ENCODE measurements around the gene KRTAP4-6. TPM values are rescaled to one million over a fixed set of nuclear protein-coding genes. Genes with fewer than 3 reads are reported as not detected.
"Not testable (repeated sequence)": the region's sequence is repeated elsewhere in the genome, so short reads cannot be mapped to it uniquely, and the experiment has no call there.

Gene KRTAP4-6
- total RNA-seq (2014; rRNA removed; shearing (Covaris generic)) = not detected in 2 replicates
- polyA plus RNA-seq (2014; cell fraction: nucleus; rRNA removed) = not detected in 2 replicates

DNA sequence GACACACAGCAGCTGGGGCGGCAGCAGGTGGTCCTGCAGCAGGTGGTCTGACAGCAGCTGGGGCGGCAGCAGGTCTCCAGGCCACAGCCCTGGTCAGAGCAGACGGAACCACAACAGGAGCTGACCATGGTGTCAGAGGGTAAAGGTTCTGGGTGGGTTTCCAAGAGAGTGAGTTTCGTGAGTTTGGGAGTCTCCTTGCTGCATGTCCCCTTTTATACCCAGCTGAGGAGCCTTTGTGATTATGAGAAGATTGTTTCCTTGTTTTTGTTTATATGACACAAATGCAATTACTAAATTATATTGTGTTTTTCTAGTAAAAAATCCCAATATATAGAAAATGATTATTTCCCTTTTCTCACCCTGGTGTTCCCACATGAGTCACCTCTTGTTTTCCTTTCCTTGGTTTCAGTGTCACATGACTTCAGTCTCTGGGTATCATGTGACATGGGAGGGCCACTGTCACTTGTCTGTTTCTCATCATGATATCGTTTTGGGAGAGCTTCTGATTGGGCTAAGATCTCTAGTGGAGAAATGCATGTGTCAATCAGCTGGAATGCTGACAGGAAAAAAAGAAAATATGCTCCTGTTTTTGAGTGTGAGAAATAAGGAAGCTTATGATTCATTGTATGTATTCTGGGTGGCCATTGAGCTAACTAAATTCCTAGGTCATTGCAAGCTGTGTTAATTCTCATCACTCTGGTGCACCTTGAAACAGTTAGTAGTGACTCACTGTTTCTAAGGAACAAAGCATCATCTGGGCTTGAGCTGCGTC lies at the start of gene KRTAP4-6:
Gene KRTAP4-6 (minus strand): TSS at position 185 of the 772 bp plus-strand sequence. CDS start 57 bp downstream, at position 128.
- no peak for DNase-seq (ENCODE audit: extremely low read depth, low read depth)

DNA sequence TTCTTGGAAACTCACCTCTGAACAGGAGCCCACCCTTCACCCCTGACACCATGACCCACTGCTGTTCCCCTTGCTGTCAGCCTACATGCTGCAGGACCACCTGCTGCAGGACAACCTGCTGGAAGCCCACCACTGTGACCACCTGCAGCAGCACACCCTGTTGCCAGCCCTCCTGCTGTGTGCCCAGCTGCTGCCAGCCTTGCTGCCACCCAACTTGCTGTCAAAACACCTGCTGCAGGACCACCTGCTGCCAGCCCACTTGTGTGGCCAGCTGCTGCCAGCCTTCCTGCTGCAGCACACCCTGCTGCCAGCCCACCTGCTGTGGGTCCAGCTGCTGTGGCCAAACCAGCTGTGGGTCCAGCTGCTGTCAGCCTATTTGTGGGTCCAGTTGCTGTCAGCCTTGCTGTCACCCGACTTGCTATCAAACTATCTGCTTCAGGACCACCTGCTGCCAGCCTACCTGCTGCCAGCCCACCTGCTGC lies 49.5 kb upstream of the KRTAP4-6 start, which contains the start of gene KRTAP9-1:
Gene KRTAP9-1 (plus strand): TSS at position 51 of the 482 bp plus-strand sequence. CDS start 0 bp downstream, at position 51.
- not testable (repeated sequence) for DNase-seq (ENCODE audit: extremely low read depth, low read depth)

DNA sequence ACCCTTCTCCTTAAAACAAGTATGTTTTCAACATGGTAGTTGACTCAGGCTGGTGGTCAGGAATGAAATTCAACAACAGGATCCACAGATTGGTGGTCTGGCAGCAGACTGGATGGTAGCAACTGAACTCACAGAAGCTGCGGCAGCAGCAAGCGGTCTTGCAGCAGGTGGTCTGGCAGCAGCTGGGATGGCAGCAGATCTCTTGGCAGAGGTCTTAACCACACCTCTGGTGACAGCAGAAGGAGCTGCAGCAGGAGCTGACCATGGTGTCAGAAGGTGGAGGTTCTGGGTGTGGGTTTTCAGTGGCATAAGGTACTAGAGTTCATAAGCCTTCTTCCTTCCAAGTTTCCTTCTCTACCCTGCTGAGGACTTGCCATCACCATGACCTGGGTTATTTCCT lies 46.5 kb upstream of the KRTAP4-6 start:
- no peak for DNase-seq (ENCODE audit: extremely low read depth, low read depth)

DNA sequence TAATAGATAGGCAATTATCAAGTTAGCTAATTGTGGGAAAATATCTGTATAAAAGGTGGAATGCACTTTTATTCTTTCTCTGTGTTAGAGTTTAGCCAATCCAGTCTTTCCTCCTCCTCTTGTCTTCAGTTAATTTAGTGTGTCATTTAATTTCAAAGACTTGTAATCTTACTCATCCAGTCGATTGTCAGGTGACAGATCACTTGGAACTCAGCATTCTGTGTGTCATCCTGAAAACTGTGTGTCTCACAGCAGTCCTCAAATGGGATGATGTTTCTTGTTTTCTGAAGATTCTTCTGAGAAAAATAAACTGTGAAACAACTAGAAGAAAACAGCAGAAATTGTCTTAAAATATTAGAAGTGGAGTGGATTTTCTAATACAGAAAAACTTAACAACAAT lies 44.7 kb upstream of the KRTAP4-6 start:
- DNase-seq (ENCODE audit: extremely low read depth, low read depth) = no peak

DNA sequence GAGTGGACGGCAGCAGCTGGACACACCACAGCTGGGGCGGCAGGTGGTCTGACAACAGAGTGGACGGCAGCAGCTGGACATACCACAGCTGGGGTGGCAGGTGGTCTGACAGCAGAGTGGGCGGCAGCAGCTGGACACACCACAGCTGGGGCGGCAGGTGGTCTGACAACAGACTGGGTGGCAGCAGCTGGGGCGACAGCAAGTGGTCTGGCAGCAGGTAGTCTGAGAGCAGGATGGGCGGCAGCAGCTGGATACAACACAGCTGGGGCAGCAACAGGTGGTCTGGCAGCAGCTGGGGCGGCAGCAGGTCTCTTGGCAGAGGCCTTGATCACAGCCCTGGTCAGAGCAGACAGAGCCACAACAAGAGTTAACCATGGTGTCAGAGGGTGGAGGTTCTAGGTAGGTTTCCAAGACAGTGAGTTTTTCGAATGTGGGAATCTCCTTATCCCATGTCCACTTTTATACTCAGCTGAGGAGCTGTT lies 44.2 kb upstream of the KRTAP4-6 start, which contains the start of gene KRTAP4-1:
Gene KRTAP4-1 (minus strand): TSS at position 432 of the 482 bp plus-strand sequence. CDS start 57 bp downstream, at position 375.
- DNase-seq (ENCODE audit: extremely low read depth, low read depth) = no peak

- DNase-seq (ENCODE audit: extremely low read depth, low read depth) = no peak
These were observed 38.7 kb upstream of the KRTAP4-6 start for GRCh38 chr17:41178843-41179616.

DNA sequence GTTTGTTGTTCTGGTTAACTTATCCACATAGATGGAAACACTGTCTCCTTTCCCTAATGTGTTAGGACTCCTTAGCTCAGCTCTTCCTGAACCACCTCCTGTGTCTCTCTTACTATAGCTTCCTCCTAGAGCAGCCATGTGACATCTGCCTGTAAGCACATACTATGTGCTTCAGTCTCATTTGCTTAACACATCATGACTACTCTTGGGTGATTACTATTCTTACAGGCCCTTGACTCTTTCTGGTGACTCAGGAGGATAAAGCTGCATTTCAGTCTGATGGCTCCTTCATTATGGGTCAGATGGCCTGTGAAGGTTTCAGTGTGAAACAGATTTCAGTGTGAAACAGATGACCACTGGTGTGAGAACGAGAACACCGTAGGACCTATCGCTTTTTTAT lies 38.0 kb upstream of the KRTAP4-6 start:
- DNase-seq (ENCODE audit: extremely low read depth, low read depth) = no peak

DNA sequence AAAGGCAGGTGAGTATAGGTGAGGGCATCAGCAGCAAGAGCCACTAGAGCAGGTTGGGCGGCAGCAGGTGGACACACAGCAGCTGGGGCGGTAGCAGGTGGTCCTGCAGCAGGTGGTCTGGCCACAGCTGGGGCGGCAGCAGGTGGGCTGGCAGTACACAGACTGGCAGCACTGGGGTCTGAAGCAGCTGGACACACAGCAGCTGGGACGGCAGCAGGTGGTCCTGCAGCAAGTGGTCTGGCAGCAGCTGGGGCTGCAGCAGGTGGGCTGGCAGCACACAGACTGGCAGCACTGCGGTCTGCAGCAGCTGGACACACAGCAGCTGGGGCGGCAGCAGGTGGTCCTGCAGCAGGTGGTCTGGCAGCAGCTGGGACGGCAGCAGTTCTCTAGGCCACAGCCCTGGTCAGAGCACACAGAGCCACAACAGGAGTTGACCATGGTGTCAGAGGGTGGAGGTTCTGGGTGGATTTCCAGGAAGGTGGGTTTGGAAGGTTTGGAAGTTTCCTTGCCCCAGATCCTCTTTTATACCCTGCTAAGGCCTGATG lies 37.5 kb upstream of the KRTAP4-6 start, which contains the start of gene KRTAP4-2:
Gene KRTAP4-2 (minus strand): TSS at position 495 of the 545 bp plus-strand sequence. CDS start 57 bp downstream, at position 438.
- DNase-seq (ENCODE audit: extremely low read depth, low read depth) = no peak

- no peak for DNase-seq (ENCODE audit: extremely low read depth, low read depth)
These were observed 36.5 kb upstream of the KRTAP4-6 start for GRCh38 chr17:41176744-41177387.

GRCh38 chr17:41171886-41172285 lies 31.5 kb upstream of the KRTAP4-6 start:
- no peak for DNase-seq (ENCODE audit: extremely low read depth, low read depth)

DNA sequence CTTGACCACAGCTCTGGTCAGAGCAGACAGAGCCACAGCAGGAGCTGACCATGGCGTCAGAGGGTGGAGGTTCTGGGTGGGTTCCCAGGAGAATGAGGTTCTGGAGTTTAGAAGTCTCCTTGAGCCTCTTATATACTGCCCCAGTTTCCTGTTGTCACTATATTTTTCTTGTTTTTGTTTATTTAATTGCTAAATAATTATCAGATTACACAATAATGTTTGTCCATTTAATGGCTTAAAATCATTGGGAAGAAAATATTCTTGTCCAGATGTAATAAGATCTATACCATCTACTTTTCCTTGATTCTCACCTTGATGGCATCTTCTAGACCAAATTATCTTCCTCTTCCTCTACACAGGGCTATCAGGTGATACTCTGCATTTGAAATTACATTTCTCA lies 27.8 kb upstream of the KRTAP4-6 start, which contains the start of gene KRTAP4-3:
Gene KRTAP4-3 (minus strand): TSS at position 101 of the 400 bp plus-strand sequence. CDS start 49 bp downstream, at position 52.
- no peak for DNase-seq (ENCODE audit: extremely low read depth, low read depth)

DNA sequence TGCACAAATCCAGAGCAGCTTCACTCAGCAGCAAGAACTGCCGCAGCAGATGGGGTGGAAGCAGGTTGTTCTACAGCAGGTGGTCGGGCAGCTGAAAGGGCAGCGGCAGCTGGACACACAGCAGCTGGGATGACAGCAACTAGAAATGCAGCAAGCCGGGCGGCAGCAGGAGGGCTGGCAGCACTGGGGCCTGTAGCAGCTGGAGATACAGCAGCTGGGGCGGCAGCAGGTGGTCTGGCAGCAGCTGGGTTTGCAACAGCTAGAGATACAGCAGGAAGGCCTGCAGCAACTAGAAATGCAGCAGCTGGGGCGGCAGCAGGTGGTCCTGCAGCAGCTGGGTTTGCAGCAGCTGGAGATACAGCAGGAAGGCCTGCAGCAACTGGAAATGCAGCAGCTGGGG lies 27.2 kb upstream of the KRTAP4-6 start:
- DNase-seq (ENCODE audit: extremely low read depth, low read depth) = no peak

DNA sequence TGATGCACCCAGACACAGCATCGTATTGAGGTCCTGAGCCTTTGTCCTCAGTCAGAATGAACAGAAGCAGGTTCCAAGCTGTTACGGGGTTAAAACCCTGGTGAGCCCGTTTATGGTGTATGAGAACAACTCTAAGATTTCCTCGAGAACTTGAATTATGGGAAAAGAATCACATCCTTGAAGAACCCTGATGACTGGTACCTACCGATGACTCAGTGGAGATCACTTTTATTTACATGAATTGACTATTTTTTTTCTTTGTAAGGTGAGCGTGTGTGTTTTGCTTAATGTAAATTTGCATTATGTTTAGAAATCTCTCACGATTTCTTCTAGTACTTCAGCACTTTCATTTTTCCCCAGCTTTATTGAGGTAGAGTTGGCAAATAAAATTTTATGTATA lies 23.5 kb upstream of the KRTAP4-6 start:
- DNase-seq (ENCODE audit: extremely low read depth, low read depth) = no peak

DNA sequence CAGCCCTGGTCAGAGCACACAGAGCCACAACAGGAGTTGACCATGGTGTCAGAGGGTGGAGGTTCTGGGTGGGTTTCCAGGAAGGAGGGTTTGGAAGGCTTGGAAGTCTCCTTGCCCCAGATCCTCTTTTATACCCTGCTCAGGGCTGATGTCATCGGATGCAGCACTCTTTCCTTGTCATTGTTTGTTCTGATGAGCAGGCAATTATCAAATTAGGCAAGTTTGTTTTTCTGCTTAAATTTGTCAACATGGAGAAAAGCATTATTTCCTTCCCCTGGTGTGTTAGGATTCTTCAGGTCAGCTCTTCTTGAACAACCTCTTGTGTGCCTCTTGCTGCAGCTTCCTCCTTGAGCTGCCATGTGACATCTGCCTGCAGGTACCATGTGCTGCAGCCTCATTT lies 20.3 kb upstream of the KRTAP4-6 start, which contains the start of gene KRTAP4-4:
Gene KRTAP4-4 (minus strand): TSS at position 101 of the 400 bp plus-strand sequence. CDS start 57 bp downstream, at position 44.
- no peak for DNase-seq (ENCODE audit: extremely low read depth, low read depth)

- DNase-seq (ENCODE audit: extremely low read depth, low read depth) = not testable (repeated sequence)
These were observed 19.8 kb upstream of the KRTAP4-6 start for GRCh38 chr17:41160190-41160589.

- no peak for DNase-seq (ENCODE audit: extremely low read depth, low read depth)
These were observed 13.5 kb upstream of the KRTAP4-6 start for GRCh38 chr17:41153856-41154255.

DNA sequence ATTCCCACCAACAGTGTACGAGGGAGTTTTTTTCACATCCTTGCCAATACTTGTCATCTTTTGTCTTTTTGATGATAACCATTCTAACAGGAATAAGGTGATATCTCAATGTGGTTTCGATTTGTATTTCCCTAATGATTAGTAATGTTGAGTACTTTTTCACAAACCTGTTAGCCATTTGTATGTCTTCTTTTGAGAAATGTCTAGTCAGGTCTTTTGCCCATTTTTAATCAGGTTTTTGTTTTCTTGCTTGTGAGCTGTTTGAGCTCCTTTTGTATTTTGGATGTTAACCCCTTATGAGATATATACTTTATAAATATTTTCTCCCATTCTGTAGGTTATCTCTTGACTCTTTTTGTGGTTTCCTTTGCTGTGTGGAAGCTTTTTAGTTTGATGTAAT lies 11.2 kb upstream of the KRTAP4-6 start:
- no peak for DNase-seq (ENCODE audit: extremely low read depth, low read depth)

- DNase-seq (ENCODE audit: extremely low read depth, low read depth) = no peak
These were observed 9.7 kb upstream of the KRTAP4-6 start for GRCh38 chr17:41150026-41150425.

- no peak for DNase-seq (ENCODE audit: extremely low read depth, low read depth)
These were observed 9.3 kb upstream of the KRTAP4-6 start, which contains the start of gene KRTAP4-5 for GRCh38 chr17:41149652-41149985. Gene KRTAP4-5, minus strand, starts transcription at chr17:41149825. Its CDS starts 58 bp downstream, at chr17:41149767.

Data from NCI-H460 (cell line).